Measurements from ENCODE around the gene TMEM201. TPM values are rescaled to one million over a fixed set of nuclear protein-coding genes. Genes with fewer than 3 reads are reported as not detected.

TMEM201 gene
- polyA plus RNA-seq, 1 donor, result 20.3 TPM

DNA sequence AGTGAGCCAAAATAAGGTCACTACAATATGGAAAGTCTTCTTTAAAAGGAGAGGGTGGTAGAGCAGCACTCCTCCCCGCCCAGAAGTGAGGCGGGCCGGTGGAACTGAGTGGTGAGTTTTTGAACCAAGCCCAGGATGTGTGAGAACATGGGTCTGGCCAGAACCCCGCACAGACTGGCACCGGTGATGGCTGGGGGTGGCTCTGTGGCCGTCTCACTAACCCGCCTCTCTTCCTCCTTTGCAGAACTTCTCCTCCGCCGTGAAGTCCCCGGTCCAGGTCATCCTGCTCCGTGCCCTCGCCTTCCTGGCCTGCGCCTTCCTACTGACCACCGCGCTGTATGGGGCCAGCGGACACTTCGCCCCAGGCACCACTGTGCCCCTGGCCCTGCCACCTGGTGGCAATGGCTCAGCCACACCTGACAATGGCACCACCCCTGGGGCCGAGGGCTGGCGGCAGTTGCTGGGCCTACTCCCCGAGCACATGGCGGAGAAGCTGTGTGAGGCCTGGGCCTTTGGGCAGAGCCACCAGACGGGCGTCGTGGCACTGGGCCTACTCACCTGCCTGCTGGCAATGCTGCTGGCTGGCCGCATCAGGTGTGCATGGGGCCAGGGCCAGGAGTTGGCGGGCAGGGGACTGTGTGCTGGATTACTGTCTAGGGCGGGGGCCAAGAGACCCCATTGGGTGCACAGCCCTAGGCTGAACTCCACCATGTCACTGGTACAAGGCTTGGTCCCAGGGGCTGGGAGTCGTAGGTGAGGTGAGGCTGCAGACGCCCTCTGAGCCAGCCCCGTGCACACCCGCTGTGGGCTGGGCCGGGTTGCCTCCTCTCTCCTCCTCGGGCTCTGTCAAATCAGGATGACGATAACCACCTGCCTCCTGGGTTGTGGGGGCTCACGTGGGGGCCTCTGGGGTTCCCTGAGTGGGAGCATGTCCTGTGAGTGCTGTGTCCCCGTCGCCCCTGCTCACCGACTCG, 12.4 kb downstream of the TMEM201 start:
- no peak for DNase-seq

DNA sequence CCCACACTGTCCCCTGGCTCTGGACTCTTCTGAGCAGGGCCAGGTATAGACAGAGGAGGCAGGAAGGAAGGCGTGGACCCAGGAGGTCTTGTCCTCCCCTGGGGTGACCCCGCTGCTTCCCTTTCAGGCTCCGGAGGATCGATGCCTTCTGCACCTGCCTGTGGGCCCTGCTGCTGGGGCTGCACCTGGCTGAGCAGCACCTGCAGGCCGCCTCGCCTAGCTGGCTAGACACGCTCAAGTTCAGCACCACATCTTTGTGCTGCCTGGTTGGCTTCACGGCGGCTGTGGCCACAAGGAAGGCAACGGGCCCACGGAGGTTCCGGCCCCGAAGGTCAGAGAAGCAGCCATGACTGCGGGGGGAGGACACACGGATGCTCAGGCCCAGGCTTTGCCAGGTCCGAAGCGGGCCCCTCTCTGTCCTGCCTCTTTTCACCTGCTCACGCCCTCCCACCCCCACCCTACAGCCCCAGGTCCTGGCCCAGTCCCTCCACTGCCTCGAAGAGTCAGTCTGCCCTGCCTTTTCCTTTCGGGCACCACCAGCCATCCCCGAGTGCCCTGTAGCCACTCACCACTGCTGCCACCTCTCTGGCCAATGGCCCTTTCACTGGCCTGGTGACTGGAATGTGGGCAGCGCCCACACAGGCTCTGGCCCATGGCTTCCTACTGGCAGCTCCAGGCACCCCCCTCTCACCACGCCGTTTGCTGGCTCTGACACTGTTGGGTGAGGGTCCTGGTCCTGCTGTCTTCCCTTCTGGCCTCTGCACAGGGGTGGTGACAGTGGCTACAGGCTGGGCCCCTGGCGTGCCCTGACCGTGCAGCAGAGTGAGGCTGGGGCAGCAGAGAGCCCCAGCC, 13.5 kb downstream of the TMEM201 start:
- no peak for DNase-seq

- no peak for DNase-seq
These were observed 14.1 kb downstream of the TMEM201 start for GRCh38 chr1:9602794-9603167.

DNA sequence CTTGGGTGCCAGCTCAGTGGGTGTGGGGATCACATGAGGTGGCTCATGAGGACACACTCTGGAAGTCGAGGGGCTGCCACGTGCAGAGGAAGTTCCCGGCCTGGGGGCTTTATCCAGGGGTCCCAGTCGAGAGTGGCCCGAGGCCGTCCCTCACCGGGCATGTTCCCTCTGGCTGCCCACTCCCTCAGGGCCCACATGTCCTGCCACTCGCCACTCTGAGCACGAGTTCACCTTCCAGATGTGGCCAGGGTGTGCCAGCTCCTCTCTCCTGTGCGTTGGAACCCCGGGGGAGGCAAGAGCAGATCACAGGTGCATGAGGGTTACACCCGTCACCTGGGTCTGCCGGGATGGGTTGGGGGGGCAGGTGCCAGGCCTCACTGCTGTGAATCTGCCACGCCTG, 14.6 kb downstream of the TMEM201 start:
- DNase-seq, result no peak

DNA sequence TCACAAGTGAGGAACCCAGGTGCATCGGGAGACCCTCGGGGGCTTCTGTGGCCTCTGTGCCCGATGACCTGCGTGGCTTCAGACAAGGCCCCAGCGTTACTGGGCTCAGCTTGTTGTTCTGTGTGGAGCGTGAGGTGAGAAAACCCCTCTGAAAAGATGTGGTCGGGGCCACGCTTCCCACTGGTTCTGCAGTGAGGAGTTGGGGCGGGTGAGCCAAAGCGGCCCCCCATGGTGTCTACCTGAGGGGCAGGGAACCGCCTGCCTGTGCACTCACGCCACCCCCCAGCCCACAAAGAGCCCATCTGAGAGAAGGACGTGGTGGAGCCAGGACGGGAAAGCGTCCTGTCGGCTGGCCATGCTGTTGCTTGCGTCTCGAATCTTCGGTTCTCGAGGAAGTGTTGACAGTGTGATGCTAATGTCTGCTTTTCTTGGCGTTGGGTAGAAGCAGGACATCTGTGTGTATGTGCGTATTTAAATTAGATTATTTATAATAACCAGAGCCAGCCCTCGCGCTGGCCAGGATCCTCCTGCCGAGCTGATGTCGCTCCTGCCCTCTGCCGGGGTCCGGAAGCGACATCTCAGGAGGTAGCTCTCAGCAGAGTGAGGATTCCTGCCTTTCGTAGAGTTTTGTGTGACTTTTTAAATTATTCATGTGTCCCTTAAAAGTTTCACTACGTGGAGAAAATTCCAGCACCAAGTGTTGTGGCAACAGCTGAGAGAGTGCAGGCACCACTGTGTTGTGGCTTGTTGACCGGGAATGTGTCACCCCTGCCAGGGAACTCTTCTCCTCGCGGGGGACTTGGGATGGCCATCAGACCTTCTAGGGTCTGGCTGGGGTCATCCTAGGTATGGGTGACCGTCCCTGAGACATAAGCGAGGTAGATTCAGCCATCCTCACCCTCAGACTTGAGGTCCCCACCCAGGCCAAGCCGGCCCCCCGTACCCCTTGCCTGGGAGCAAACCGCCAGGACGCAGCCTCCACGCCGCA, 15.3 kb downstream of the TMEM201 start:
- DNase-seq, result no peak

DNA sequence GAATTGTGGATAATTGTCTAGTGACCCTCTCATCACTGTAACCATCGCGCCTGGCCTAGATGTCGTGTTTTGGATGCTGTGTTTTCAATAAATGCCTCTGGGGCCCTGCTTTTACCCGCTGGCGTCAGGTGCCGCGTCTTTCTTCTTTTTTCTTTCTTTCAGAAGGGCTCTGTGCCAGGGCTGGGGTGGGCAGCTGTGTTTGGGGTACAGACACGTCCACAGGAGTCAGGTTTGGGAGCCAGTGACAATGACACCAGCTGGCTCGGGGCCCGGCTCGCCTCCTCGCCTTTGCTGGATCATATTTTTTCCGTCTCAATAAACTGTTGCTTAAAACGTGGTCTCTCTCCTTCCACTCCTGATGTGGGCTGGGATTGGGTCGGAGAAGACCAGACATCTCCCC, 16.1 kb downstream of the TMEM201 start:
- no peak for DNase-seq

GRCh38 chr1:9605946-9606455, 17.3 kb downstream of the TMEM201 start:
- no peak for DNase-seq

- DNase-seq, result no peak
These were observed 17.7 kb downstream of the TMEM201 start for GRCh38 chr1:9606458-9606857.

GRCh38 chr1:9606948-9607347, 18.2 kb downstream of the TMEM201 start:
- DNase-seq, result no peak

- no peak for DNase-seq
These were observed 18.6 kb downstream of the TMEM201 start for GRCh38 chr1:9607352-9607751.

DNA sequence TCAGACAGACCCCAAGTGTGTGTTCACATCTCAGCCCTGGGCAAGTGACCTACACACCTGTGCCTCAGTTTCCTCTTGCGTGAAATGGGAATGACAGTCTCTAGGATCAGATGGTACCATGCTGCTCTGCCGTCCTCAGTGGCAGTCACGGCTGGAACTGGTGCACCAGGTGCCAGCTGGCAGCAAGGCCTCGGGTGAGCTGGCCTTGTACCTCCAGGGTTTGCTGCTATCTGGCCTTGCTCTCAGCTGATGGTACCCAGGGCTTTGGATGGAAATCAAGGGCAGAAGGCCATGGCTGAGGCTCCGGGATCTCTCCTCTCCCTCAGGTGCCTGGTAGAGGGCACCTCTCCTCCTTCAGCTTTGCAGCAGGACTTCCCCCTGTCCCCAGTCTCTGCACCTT, 21.3 kb downstream of the TMEM201 start:
- no peak for DNase-seq

DNA sequence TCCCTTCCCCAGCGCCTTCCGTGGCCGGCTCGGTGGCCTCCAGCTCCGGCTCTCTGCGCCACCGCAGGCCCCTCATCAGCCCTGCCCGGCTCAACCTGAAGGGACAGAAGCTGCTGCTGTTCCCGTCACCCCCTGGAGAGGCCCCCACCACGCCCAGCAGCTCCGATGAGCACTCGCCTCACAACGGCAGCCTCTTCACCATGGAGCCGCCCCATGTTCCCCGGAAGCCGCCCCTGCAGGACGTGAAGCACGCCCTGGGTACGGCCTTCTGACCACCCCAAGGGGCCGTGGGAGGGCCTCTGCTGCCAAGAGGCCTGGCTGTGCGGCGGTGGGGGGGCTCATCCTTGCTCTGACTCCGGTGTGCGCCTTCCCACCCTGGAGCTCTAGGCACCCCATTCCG, 21.8 kb downstream of the TMEM201 start:
- DNase-seq, result no peak

GRCh38 chr1:9611716-9612115, 23.0 kb downstream of the TMEM201 start:
- no peak for DNase-seq

DNA sequence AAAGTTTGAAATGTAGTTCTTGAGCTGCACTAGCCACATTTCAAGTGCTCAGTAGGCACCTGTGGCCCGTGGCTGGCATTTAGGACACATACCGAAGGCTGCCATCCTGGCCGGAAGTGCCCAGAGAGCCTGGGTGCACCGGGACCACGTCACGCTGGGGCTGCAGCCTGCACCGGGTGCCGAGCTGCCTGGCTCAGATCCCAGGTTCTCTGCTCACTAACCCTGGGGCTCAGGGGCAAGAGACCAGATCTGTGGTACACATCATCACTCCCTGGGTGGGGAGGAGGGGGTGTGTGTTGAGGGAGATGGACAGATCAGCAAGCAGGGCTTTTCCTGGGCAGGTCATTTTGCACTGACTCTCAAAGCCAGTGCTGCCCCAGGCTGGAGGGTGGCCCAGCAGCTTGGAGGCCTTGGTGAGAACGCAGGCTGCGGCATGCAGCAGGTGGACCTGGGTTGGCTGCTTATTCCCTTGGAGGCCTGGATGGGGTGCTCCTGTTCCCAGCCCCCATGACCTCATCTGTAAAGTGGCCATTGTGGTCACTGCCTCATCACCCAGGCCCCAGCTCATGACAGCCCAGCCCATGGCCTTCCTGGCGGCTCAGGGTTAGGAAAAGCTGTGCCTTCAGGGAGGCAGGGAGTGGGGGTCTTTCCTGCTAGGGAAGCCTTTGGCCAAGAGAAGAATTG, 23.6 kb downstream of the TMEM201 start:
- no peak for DNase-seq

DNA sequence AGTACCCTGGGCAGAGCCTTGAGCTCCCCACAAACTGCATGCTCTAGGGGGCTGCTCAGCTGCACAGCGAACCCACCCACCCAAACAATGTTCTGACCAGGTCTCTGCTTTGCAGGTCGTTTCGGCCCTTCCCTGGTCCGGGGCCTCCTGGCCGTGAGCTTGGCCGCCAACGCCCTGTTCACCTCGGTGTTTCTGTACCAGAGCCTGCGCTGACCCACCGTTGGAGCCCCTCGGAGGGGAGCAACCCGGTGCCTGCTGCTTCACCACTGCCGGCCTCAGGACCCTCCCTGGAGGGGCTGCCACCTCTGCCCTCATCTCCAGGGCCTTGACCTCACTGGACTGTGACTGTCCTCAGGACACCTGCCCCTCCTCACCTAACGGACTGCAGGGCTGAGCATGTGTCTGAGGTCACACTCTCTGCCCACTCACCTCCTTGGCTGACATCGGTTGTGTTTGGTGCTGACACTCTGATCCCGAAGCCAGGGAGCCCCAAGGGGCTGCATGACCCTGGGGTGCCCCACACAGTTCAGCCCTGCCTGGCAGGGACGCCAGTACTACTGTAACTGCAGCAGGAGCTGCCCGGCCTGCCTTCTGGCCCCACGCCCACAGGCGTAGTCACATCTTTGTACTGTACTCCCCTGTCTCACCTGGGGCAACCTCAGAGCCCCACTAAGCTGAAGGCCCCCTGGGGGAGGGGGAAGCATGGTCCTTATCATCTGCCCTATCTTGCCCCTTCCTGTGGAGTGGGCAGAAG, 24.3 kb downstream of the TMEM201 start:
- no peak for DNase-seq

- no peak for DNase-seq
These were observed 25.1 kb downstream of the TMEM201 start for GRCh38 chr1:9613625-9614299.

GRCh38 chr1:9615316-9616063, 26.8 kb downstream of the TMEM201 start:
- no peak for DNase-seq

GRCh38 chr1:9618909-9619679, 30.4 kb downstream of the TMEM201 start:
- DNase-seq, result no peak

GRCh38 chr1:9621032-9621431, 32.3 kb downstream of the TMEM201 start:
- no peak for DNase-seq
